Measurements from ENCODE around the gene C19orf12.

DNA sequence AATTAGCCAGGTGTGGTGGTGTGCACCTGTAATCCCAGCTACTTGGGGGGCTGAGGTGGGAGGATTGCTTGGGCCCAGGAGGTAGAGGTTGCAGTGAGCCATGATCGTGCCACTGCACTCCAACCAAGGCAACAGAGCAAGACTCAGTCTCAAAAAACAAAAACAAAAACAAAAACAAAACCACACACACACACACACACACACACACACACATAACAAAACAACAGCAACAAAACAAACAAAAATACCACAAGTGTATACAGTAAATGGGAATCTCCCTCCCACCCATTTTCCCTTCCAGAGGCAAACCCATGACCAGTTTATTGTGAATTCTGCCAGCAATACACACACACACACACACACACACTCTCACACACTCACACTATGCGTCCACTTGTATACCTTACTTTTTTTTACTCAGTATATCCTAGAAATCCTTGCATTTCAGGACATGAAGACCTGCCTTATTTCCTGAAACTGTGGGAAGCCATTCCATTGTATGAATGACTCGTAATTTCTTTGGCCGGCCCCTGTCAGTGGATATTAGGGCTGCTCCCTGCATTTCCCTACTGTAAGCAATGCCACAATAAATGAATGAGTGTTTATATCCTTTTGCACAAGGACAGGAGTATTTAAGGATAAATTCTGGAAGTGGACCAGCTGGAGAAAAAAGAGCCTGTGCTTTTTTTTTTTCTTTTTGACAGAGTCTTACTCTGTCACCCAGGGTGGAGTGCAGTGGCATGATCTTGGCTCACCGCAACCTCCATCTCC, 56.7 kb downstream of the C19orf12 start:
- TF ChIP-seq, protein P1, sequence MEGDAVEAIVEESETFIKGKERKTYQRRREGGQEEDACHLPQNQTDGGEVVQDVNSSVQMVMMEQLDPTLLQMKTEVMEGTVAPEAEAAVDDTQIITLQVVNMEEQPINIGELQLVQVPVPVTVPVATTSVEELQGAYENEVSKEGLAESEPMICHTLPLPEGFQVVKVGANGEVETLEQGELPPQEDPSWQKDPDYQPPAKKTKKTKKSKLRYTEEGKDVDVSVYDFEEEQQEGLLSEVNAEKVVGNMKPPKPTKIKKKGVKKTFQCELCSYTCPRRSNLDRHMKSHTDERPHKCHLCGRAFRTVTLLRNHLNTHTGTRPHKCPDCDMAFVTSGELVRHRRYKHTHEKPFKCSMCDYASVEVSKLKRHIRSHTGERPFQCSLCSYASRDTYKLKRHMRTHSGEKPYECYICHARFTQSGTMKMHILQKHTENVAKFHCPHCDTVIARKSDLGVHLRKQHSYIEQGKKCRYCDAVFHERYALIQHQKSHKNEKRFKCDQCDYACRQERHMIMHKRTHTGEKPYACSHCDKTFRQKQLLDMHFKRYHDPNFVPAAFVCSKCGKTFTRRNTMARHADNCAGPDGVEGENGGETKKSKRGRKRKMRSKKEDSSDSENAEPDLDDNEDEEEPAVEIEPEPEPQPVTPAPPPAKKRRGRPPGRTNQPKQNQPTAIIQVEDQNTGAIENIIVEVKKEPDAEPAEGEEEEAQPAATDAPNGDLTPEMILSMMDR (IDR thresholded peaks at IDR 0.05; ENCODE audit: insufficient read depth, low read length, poor library complexity, severe bottlenecking), result no peak
- TF ChIP-seq EZH2phosphoT487 (conservative IDR thresholded peaks at IDR 0.05; ENCODE audit: low read length), result no peak
